Raji (cell line): ENCODE results near the gene HNRNPH1.

Experiments
- POLR2A ChIP-seq: IDR thresholded peaks from 2 replicates; pipeline ENCODE4 v1.6.1; 2011; ENCODE audit warnings: low read depth, low read length, control low read depth; ENCODE audit not compliant: insufficient read depth

The HNRNPH1 gene, protein sequence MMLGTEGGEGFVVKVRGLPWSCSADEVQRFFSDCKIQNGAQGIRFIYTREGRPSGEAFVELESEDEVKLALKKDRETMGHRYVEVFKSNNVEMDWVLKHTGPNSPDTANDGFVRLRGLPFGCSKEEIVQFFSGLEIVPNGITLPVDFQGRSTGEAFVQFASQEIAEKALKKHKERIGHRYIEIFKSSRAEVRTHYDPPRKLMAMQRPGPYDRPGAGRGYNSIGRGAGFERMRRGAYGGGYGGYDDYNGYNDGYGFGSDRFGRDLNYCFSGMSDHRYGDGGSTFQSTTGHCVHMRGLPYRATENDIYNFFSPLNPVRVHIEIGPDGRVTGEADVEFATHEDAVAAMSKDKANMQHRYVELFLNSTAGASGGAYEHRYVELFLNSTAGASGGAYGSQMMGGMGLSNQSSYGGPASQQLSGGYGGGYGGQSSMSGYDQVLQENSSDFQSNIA

DNA sequence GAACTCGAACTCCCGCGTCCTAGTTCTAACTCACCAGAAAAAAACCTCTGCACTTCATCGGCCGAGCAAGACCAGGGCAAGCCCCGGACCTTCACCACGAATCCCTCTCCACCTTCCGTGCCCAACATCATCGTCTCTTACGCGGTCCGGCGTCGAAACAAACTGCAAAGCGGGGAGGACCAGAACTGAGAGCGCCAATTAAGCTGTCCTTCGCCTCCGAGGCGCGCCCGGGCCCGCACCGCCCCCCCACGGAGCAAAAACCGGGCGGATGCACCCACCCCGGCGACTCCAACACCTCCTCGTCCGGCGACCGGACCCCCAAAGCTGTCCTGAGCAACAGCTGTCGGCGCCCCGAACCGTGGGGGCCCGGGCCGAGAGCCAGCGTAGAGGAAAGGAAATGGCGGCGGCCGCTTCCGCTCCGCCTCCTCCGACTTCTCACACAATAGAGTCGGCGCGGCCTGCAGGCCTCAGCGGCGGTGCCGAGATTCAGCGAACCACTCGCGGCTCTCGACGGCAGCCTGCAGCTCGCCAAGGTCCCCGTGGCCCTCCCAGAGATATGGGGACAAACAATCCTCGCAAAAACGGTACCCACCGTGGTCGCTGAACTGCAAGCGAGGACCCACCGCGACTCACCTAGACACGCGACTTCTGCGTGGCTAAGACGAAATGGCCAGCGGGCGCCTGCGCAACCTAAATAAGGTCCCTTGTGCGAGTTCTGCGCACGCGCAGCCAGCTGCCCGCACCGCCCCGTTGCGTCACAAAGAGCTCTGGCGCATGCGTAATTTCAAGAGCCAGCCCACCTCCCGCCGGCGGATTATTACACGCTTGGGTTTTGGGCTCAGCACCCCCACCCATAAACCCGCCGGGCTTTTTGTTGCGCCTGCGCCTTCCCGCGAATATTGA is at the start of gene HNRNPH1:
Gene HNRNPH1 (minus strand): TSS at position 669 of the 903 bp plus-strand sequence. CDS start 538 bp downstream, at position 131.
- peak; percentile 100 for TF ChIP-seq POLR2A

DNA sequence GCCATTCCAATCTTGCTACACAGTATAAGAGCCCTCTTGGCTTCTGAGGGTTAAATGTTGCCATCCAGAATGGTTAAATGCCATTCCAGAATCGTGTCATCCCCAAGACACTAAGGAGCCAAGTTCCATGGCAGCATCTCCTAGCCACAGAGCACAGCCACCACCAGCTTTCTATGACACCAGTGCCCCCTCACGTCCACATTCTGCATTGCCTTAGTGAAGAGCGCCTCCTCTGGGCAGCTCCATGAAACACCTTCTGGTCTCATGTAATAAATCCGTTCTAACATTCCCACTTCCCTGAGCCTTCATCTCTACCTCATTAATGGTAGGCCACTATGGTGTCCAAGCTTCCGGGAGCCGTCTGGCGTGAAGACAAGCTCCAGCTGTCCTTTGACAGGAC is 44.9 kb upstream of the HNRNPH1 start:
- no peak for TF ChIP-seq POLR2A

DNA sequence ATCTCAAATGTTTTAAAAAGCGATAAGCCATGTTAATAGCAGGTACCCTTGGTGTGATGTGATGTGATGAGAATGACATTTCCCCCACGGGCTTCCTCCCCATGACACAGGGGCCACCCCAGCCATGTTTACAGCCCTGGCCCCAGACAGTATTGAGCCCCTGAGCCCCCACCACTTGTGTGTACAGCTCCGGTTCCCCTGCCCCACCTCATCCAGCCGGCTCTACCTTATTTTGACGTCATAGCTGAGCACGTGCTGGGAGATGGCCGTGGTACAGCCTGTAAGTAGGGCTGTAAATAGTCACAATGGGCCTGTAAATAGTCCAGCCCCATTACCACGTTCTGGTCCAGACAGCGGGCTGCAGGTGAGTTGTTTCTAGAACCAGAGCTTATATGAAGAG is 24.9 kb upstream of the HNRNPH1 start:
- no peak for TF ChIP-seq POLR2A

DNA sequence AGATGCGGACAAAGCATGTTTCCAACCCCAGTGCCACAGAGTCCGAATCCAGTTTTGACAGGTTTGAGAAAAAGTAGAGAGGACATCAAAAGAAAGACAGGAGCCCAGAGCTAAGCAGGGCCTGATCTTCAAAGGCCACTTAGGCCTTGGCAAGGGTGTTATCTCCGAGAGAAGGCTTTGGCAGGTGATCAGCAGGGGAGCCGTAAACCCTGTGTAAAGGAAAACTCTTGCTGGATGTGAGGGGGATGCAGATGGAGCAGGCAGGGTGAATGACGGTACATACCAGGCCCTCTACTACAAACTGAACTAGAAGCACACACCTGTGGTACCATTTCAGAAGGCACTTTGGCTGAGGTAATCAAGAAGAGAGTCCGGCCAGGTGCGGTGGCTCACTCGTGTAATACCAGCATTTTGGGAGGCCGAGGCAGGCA is 1.4 kb upstream of the HNRNPH1 start:
- TF ChIP-seq POLR2A = no peak

DNA sequence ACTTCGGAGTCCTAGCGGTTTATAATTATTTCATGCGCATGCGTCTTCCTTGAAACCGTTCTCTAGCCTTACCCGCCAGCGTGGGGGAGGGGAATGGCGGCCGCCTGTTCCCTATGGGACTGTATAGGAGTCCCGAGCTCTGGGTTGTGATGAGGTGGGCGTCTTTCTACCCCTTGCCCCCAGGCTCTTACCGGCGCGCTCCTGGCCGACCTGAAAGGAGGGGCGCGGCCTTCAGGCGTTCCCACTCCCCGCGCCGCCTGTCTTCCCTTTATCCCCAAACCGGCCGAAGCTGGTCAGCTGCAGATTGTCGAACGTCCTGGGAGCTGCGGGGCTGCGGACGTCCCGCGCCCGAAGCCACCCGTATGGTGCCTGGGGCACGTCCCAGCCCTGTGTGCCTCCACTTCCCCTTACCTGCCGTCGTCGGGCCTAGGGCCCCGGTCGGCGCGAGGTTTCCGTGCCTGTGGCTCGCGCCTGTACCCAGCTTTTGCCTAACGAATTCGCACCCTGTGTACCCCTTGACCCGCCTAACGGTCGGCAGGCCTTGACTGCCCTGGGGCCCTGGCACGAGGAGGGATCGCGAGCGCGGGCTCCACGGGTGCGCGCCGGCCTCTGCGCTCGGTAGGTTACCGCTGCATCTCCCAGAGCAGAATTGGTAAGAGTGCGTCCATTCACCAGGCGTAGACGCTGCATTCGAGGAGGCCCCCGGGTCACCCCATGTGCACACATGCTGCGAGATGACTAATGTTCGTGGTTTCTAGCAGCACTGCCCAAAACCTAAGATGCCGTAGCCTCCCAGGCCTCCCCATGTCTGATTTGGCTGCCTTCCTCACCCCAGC is 653 bp upstream of the HNRNPH1 start:
- TF ChIP-seq POLR2A = no peak

DNA sequence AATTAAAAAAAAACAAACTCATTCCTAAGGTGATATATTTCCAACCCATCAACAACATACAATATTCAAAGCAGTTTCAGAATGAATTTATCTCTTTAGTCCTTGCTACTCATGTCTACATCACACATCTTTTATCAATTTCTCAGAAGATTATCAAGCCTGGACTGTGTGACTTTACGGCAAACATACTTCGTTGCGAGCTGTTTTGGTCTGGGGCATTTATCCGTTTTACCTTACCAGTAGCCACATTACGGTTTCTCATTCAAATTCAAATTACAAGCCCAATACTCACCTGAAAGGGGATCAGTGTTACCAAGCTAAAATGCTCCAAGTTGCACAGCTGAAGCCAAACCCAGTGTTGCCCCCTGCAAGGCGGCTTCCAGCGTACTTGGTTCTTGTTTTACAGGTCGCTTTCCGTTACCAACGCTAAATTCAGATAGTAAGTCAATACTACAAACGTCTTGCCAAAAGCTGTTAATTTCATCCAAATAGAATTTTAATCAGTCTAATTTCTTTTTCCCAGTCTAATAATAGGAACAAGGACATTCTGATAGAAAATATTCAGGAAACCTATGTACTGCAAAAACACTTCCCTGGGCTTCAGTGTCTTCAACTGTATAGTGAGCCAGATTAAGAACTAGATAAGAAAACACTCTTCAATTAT is 1.8 kb downstream of the HNRNPH1 start:
- no peak for TF ChIP-seq POLR2A

DNA sequence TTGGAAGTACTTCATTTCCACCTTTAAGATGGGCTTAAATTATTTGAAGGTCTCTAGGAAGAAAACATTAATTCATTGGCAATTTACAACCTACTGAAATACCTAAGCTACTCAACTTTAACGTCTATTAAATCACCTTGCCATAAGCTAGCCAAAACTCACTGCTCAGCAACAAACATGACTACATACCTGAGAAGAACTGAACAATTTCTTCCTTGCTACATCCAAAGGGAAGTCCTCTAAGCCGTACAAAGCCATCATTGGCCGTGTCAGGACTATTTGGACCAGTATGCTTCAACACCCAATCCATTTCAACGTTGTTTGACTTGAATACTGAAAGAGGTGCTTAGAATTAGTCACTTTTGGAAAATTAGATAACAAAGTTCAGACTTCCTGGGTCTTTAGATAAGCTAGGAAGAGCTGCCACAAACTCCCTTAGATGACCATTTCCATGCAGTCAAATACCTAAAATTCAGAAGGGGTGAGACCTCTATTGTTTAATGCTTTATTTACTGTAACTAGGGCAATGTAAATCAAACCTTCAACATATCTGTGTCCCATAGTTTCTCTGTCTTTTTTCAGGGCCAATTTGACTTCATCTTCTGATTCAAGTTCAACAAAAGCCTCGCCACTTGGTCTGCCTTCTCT is 2.6 kb downstream of the HNRNPH1 start:
- no peak for TF ChIP-seq POLR2A

DNA sequence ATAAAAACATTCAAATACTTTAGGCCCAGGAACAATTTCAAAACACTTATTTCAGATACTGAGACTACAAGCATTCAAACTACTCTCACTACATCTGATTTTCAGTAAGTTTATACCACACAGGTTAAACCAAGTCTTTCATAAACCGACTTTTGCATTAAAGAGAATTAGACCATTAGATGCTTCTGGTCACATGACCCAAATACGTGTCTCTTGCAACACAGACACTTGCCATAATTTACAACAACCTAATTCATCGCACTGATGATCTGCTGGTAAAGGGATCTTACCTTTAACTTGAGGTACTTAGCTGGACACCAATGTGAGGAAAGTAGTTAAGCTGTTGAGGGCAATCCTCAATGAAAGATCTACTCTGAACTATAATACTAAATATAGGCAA is 3.2 kb downstream of the HNRNPH1 start:
- TF ChIP-seq POLR2A = no peak

DNA sequence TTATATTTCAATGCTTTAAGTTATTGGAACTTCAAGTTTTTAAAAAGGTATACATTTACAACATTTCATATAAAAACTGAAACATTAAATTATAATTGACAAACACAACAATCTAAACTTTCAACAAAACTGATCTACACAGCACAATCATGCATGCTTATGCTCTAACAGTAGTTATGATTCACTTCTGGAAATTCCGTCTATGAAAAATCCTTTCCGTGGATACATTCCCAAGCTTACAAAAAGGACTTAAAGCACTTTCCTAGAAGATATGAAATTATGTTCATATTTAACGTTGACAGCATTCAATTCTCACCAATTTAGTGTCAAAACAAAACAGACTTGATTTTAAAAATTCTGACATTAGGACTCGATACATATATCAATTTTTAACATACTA is 3.7 kb downstream of the HNRNPH1 start:
- no peak for TF ChIP-seq POLR2A

DNA sequence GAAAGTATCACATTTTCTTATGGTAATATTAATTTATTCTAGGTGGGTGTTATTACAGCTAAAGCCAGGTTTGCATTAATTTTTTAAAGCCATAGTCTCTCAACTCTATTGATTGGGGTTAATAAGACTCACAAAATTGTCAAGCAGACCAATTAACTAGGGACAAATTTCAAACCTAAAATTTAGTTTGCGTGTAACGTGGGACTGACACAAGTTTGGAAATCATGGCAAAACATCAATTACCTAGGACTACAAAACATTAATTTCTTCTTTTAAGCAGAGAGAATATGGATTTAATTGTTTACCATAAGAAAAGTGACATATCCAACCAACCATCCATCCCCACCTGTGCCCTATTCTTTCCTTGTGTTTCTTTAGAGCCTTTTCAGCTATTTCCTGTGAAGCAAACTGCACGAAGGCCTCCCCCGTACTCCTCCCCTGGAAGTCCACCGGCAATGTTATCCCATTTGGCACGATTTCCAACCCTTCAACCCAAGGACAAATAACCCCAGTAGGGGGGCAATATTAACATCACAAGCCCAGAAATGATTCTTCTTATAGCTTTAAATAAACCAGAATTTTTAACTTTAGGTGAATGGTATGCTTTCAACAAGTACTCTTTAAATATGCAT is 4.4 kb downstream of the HNRNPH1 start:
- no peak for TF ChIP-seq POLR2A

DNA sequence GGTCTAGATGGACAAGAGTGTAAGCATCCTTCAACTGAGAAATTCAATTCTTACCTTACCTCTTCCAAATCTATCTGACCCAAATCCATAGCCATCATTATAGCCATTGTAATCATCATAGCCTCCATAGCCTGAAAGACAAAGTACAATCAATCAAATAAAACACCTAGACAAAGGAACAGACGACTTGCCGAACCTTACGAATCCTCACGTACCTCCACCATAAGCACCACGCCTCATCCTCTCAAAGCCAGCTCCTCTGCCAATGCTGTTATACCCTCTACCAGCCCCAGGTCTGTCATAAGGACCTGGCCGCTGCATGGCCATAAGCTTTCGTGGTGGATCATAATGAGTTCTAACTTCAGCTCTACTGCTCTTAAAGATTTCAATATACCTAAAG is 5.5 kb downstream of the HNRNPH1 start:
- TF ChIP-seq POLR2A = no peak

DNA sequence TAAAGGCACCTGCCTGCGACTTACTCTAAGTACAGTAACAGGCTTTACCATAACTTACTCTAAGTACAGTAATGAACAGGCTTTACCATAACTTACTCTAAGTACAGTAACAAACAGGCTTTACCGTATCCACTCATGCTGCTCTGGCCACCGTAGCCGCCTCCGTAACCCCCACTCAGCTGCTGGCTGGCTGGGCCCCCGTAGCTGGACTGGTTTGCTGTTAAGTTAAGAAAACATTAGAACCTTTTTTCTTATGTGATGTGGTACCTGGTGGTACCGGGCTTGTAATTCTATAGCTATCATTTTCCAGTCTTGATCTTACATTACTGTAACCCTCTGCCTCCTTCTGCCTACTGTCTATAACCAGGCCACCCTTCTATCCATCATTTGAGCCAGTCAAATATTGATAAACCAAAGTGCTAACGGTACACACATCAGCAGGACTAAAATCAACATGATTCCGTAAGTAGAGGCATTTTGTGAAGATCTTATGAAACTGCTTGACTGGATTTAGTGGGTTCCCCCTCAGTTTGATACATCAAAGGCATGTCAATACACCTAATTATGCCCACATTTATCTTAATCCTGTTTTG is 7.4 kb downstream of the HNRNPH1 start:
- no peak for TF ChIP-seq POLR2A

DNA sequence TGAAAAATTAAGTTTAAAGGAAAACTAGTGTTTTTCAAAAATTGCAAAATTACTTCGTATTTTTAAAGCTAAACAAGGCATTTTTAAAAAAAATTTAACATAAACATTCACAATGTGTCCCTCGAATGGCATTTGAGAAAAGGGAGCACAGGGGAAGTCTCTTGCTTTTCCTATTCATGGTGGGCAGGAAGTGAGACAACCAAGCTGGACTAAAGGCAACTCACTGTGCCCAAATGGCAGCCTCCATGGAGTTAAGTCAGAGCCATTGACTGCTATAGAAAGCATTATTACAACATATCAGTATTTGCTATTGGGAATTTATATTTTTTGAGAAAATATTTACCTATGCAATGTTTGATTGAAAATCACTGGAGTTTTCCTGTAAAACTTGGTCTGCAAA is 8.3 kb downstream of the HNRNPH1 start:
- TF ChIP-seq POLR2A = no peak

DNA sequence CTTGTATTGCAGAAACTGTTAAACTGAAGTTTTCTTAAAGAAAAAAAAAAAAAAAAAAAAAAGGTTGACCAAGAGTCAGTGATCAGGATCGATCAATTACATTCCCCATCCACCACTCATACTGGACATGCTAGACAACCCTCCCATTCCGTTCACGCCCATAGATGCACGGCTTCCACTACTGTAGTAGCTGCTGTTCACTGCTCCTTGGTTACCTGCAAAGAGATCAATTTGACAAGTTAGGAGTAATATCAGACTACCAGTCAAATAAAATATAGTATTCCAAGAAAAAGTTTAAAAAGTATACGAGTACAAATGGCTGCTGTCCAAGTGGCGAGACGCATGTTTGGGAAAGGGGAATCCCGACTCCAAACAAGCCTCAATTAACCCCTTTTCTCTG is 8.7 kb downstream of the HNRNPH1 start:
- TF ChIP-seq POLR2A = no peak
